Measurements from ENCODE around the gene RGS12. TPM values are rescaled to one million over a fixed set of nuclear protein-coding genes. Genes with fewer than 3 reads are reported as not detected.

Gene RGS12
- total RNA-seq, 1 donor from 2014 or later: 21.9 TPM

DNA sequence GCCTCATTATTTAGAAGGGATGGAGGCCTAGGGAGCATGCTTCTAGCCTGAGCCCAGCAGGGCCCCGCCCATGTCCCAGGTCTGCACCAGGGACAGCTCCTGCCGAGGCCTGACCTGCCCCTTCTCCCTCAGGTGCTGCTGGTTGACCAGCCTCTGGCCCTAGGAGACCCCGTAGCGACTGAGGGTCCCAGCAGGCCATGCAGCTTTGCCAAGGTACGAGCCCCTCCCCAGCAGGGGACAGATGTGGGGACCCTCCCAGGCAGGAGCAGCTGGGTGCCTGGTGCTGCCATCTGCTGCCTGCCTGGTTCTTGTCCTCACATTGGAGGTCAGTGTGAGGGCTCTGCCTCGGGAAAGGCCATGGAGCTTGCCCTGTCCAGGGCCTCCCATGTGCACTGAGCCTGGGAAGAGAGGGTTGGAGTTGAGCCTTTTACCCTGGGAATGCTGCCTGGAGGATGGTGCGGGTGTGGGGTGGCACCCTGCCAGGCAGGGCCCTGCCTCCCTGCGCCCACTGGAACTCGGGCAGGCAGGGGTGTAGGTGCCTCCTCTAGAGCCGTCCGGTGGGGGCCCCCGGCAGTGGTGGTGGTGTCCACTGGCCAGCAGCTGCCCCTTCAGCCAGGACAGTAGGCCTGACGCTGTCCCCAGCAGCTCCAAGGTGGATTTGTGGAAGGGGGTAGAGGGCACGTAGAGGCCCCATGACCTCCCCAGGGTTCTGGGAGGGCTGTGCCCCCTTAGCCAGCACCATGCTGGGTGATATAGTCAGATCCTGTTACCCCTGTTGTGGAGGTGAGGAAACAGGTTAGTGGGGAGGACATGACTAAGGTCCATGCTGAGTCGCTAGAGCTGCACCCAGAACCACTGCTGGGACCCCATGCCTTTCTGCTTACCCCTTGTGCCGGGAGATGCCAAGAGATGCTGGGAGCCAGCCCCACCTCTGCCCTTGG lies 46.1 kb upstream of the RGS12 start:
- Mint-ChIP-seq H3K27me3 (ENCODE audit: low read depth, unreplicated experiment) (no peaks in the 10 kb centered on the region), H3K9me3 (ENCODE audit: unreplicated experiment) (no peaks in the 10 kb centered on the region), H3K27ac (ENCODE audit: unreplicated experiment) (no peak overlapping the region), H3K36me3 (ENCODE audit: low read depth, unreplicated experiment) (peaks cover 12% of the 10 kb centered on the region), H3K4me3 (ENCODE audit: unreplicated experiment) (no peak overlapping the region), H3K4me1 (ENCODE audit: low read depth, unreplicated experiment) (no peaks in the 10 kb centered on the region)
- H3K27ac ChIP-seq (ENCODE audit: low read depth, low read length): no peak overlapping the region
- no peak overlapping the region for H3K9ac ChIP-seq (ENCODE audit: low read length)
- DNase-seq (ENCODE audit: low read depth): no peak
- no peaks in the 10 kb centered on the region for H3K79me2 ChIP-seq (ENCODE audit: insufficient read depth, low read length)
- peaks cover 2% of the 10 kb centered on the region for H3K36me3 ChIP-seq (ENCODE audit: insufficient read depth, low read length)
- H2AFZ ChIP-seq (ENCODE audit: low read depth, low read length): no peak overlapping the region
- H3K4me1 ChIP-seq (ENCODE audit: insufficient read depth, low read length): no peaks in the 10 kb centered on the region
- TF ChIP-seq CTCF (IDR thresholded peaks at IDR 0.05; ENCODE audit: insufficient read depth, low read depth, low read length): no peak
- no peak for TF ChIP-seq EZH2 (IDR thresholded peaks at IDR 0.05; ENCODE audit: insufficient read depth, low read length)
- H3K4me2 ChIP-seq (ENCODE audit: low read length): no peak overlapping the region
- no peaks in the 10 kb centered on the region for H3K9me3 ChIP-seq (ENCODE audit: insufficient read depth, low read depth, low read length)
- peaks cover 14% of the 10 kb centered on the region for H4K20me1 ChIP-seq (ENCODE audit: insufficient read depth, low read length)
- no peak for FAIRE-seq
- H3K4me3 ChIP-seq (ENCODE audit: insufficient read depth, low read depth, low read length): no peak overlapping the region
- H3K27me3 ChIP-seq (ENCODE audit: insufficient read depth, low read length): no peaks in the 10 kb centered on the region

GRCh38 chr4:3247399-3248177 lies 45.2 kb upstream of the RGS12 start:
- Histone ChIP-seq H3K27ac (ENCODE audit: low read depth, low read length) (no peak overlapping the region), H3K4me2 (ENCODE audit: low read length) (no peak overlapping the region), H2AFZ (ENCODE audit: low read depth, low read length) (no peak overlapping the region), H3K36me3 (ENCODE audit: insufficient read depth, low read length) (peaks cover 2% of the 10 kb centered on the region), H3K27me3 (ENCODE audit: insufficient read depth, low read length) (no peaks in the 10 kb centered on the region), H3K4me1 (ENCODE audit: insufficient read depth, low read length) (no peaks in the 10 kb centered on the region), H3K79me2 (ENCODE audit: insufficient read depth, low read length) (no peaks in the 10 kb centered on the region), H3K9me3 (ENCODE audit: insufficient read depth, low read depth, low read length) (no peaks in the 10 kb centered on the region), H4K20me1 (ENCODE audit: insufficient read depth, low read length) (peaks cover 7% of the 10 kb centered on the region), H3K4me3 (ENCODE audit: insufficient read depth, low read depth, low read length) (no peak overlapping the region), H3K9ac (ENCODE audit: low read length) (no peak overlapping the region)
- no peak overlapping the region for H3K4me3 Mint-ChIP-seq (ENCODE audit: unreplicated experiment)
- no peak for FAIRE-seq
- H3K9me3 Mint-ChIP-seq (ENCODE audit: unreplicated experiment): no peaks in the 10 kb centered on the region
- no peak overlapping the region for H3K27ac Mint-ChIP-seq (ENCODE audit: unreplicated experiment)
- H3K4me1 Mint-ChIP-seq (ENCODE audit: low read depth, unreplicated experiment): no peaks in the 10 kb centered on the region
- TF ChIP-seq EZH2 (IDR thresholded peaks at IDR 0.05; ENCODE audit: insufficient read depth, low read length) (no peak), CTCF (IDR thresholded peaks at IDR 0.05; ENCODE audit: insufficient read depth, low read depth, low read length) (no peak)
- H3K27me3 Mint-ChIP-seq (ENCODE audit: low read depth, unreplicated experiment): no peaks in the 10 kb centered on the region
- H3K36me3 Mint-ChIP-seq (ENCODE audit: low read depth, unreplicated experiment): peaks cover 10% of the 10 kb centered on the region
- no peak for DNase-seq (ENCODE audit: low read depth)
